NB4 (cell line): ENCODE measurements around the gene YIPF2.

Experiments used
- DNase-seq: peaks from one replicate; pipeline ENCODE4 v3.0.0; 2010; ENCODE audit warnings: low read depth
- H3K4me3 ChIP-seq: one replicate; pipeline ENCODE4 v1.5.1; 2011; ENCODE audit warnings: mild to moderate bottlenecking, low read depth, low read length, moderate library complexity
- CTCF ChIP-seq: IDR thresholded peaks from one replicate; pipeline ENCODE4 v1.5.1; 2012; ENCODE audit warnings: low read depth, low read length
- MAX ChIP-seq: IDR thresholded peaks from 2 replicates; pipeline ENCODE4 v1.6.1; 2011; ENCODE audit warnings: low read depth, low read length
- MYC ChIP-seq: IDR thresholded peaks from 2 replicates; pipeline ENCODE4 v1.6.1; 2011; ENCODE audit warnings: low read depth, low read length
- POLR2A ChIP-seq: IDR thresholded peaks from 2 replicates; pipeline ENCODE4 v1.6.1; 2011; ENCODE audit warnings: mild to moderate bottlenecking; ENCODE audit not compliant: insufficient read length; ENCODE audit errors: extremely low read depth

YIPF2 gene

GRCh38 chr19:10899151-10899653 lies 29.2 kb downstream of the YIPF2 start:
- no peak for DNase-seq
- TF ChIP-seq CTCF (no peak), MYC (no peak), POLR2A (no peak), MAX (no peak)
- no peak overlapping the region for H3K4me3 ChIP-seq

GRCh38 chr19:10898633-10899032 lies 29.8 kb downstream of the YIPF2 start:
- no peak overlapping the region for H3K4me3 ChIP-seq
- DNase-seq = no peak
- TF ChIP-seq MYC (no peak), CTCF (no peak)

GRCh38 chr19:10896851-10897526 lies 31.4 kb downstream of the YIPF2 start:
- DNase-seq = peak; percentile 37
- TF ChIP-seq CTCF (no peak), MYC (no peak), MAX (peak; percentile 45)
- H3K4me3 ChIP-seq = no peak overlapping the region

- no peak overlapping the region for H3K4me3 ChIP-seq
- no peak for DNase-seq
- TF ChIP-seq MAX (no peak), CTCF (peak; percentile 24), MYC (no peak), POLR2A (no peak)
Observed at GRCh38 chr19:10895920-10896319, 32.5 kb downstream of the YIPF2 start.

GRCh38 chr19:10895363-10895762 lies 33.1 kb downstream of the YIPF2 start:
- DNase-seq = no peak
- H3K4me3 ChIP-seq = no peak overlapping the region
- TF ChIP-seq CTCF (no peak), POLR2A (no peak)

- DNase-seq = no peak
- no peak overlapping the region for H3K4me3 ChIP-seq
- no peak for TF ChIP-seq CTCF
- no peak for TF ChIP-seq MAX
- no peak for TF ChIP-seq MYC
- TF ChIP-seq POLR2A = no peak
Observed at GRCh38 chr19:10894911-10895213, 33.6 kb downstream of the YIPF2 start.
